OCI-LY3 (cell line): Measurements from ENCODE around the gene SMYD1.

Source experiments
- EZH2phosphoT487 ChIP-seq: fragments of 200-600 bp; shearing (Covaris generic); IDR thresholded peaks from 2 replicates; pipeline ENCODE4 v1.6.1; 2018; ENCODE audit warnings: antibody characterized with exemption, mixed run types, low read depth
- TF ChIP-seq, protein P1 (sequence below): fragments of 200-600, 300-600 bp; sonication (generic); IDR thresholded peaks from 2 replicates; pipeline ENCODE4 v1.5.1; 2014; ENCODE audit warnings: antibody characterized with exemption, low read length, low read depth

DNA sequence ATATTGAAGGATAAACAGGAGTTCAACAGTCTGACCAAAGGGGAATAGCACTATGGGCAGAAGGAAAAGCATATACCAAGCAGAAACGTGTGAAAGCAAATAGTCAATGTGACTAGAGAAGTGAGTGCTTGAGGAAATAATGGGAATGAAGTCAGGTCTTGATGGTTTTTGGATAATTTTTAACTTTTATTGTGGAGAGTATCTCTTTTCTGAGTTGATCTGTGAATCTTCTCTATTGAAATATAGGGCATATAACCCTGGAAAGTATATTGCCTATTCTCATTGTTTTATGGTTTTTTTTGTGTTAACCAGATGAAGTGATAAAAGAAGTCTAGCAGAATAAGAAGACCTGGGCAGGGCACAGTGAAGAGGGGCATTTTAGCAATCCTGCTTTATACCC, 76.6 kb downstream of the SMYD1 start:
- TF ChIP-seq, protein P1, sequence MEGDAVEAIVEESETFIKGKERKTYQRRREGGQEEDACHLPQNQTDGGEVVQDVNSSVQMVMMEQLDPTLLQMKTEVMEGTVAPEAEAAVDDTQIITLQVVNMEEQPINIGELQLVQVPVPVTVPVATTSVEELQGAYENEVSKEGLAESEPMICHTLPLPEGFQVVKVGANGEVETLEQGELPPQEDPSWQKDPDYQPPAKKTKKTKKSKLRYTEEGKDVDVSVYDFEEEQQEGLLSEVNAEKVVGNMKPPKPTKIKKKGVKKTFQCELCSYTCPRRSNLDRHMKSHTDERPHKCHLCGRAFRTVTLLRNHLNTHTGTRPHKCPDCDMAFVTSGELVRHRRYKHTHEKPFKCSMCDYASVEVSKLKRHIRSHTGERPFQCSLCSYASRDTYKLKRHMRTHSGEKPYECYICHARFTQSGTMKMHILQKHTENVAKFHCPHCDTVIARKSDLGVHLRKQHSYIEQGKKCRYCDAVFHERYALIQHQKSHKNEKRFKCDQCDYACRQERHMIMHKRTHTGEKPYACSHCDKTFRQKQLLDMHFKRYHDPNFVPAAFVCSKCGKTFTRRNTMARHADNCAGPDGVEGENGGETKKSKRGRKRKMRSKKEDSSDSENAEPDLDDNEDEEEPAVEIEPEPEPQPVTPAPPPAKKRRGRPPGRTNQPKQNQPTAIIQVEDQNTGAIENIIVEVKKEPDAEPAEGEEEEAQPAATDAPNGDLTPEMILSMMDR = no peak
- TF ChIP-seq EZH2phosphoT487 = no peak
